Tracheal epithelial cell (primary cell): ENCODE measurements around the gene KPNA5. TPM values are rescaled to one million over a fixed set of nuclear protein-coding genes. Genes with fewer than 3 reads are reported as not detected.

Experiments used
- total RNA-seq: library from RNA; depleted of rRNA; stranded (reverse); fragments of >200 nt; gene quantifications from 2 replicates; pipeline ENCODE4 v1.2.1, GENCODE V29; 2014

KPNA5 gene
- total RNA-seq = 5.3 and 6.6 TPM in 2 replicates

GRCh38 chr6:116680880-116681672, at the start of gene KPNA5:
TSS of gene KPNA5 (plus strand) at chr6:116681211. CDS start at chr6:116681335, 124 bp downstream.

DNA sequence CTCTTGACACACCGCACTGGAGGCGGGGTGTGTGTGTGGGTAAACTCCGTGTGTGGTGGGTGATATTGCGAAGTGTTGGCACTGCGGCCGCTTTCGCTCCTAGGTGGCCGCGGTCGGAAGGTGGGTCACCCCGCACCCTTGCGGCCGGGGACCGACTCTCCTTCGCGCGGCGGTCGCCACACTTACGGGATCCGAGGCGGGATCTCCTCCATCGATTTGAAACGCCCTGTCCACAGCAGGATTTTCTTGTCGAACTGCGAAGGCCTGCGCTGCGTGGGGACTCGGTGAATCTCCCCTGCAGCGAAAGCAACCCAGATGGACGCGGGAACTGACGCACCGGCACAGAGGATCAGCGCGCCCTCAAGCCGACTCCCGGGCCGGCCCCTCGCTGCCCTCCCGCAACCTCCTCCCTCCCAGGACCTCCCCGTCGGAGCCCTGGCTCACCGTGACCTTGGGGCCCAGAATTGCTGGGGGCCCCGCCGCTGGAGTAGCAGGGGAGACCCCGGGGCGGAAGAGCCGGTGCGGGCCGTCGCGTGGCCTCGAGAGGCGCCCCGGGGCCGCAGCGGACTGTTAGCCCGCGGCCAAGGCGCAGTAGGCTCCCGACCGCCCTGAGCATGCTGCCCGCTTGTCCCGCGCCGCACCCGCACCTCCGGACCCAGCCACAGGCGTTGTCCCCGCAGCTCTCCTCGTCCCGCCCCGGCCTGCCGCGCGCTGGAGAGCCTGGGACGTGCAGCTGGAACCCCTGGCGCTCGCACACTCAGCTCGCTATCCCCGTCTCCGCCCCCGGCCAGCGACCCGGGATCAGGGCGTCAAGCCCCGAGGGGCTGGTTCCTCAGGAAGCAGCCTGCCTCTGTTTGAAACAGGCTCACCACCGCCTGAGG, 84.2 kb downstream of the KPNA5 start, which contains the start of gene FAM162B:
FAM162B (minus strand) TSS at position 759 of the 881 bp plus-strand sequence; CDS start at position 616, 143 bp downstream.

Other genes with a start within 250 kb of the KPNA5 start
- gene CALHM6, start 219.8 kb upstream of the KPNA5 start, total RNA-seq = 1.3 and 1.4 TPM in 2 replicates
- gene CALHM5, start 169.6 kb upstream of the KPNA5 start, total RNA-seq = under 0.01 TPM in 1 of 2 replicates, not detected in the other
- not detected in 2 replicates for gene TRAPPC3L, start 135.5 kb upstream of the KPNA5 start, total RNA-seq
- not detected in 2 replicates for gene CALHM4, start 127.5 kb upstream of the KPNA5 start, total RNA-seq
- 13.3 and 19.4 TPM in 2 replicates for gene RWDD1, start 109.7 kb upstream of the KPNA5 start, total RNA-seq
- gene RSPH4A, start 64.7 kb upstream of the KPNA5 start, total RNA-seq = under 0.01 TPM in 1 of 2 replicates, not detected in the other
- gene ZUP1, start 12.4 kb upstream of the KPNA5 start, total RNA-seq = 15.4 and 21.1 TPM in 2 replicates
- gene FAM162B, start 84.5 kb downstream of the KPNA5 start, total RNA-seq = not detected in 2 replicates
- gene GPRC6A, start 147.9 kb downstream of the KPNA5 start, total RNA-seq = under 0.01 TPM in 1 of 2 replicates, not detected in the other
- gene RFX6, start 196.0 kb downstream of the KPNA5 start, total RNA-seq = not detected in 2 replicates